ENCODE measurements around the gene ADRA1B. TPM values are rescaled to one million over a fixed set of nuclear protein-coding genes. Genes with fewer than 3 reads are reported as not detected.

The ADRA1B gene
- total RNA-seq, 1 experiment from 2014 or later = not detected

GRCh38 chr5:159891371-159891770 lies 24.9 kb upstream of the ADRA1B start:
- H3T11ph ChIP-seq (ENCODE audit: low read length) = no peak overlapping the region
- H2BK12ac ChIP-seq (ENCODE audit: insufficient read length, low read depth, low read length) = no peak overlapping the region
- no peak overlapping the region for H4K5ac ChIP-seq (ENCODE audit: insufficient read length, low read depth, low read length)
- DNase-seq = no peak
- no peaks in the 10 kb centered on the region for H3K9me3 ChIP-seq (ENCODE audit: control insufficient read depth, low read depth, low read length)
- no peaks in the 10 kb centered on the region; the same call in 1 of the 2 replicates for H3K27me3 Mint-ChIP-seq (ENCODE audit: low read depth)
- H3K23ac ChIP-seq (ENCODE audit: insufficient read length, low read depth, low read length) = no peak overlapping the region
- peak overlapping the region; percentile 67 for H3K18ac ChIP-seq (ENCODE audit: insufficient read length, low read depth, low read length)
- no CpG with 5 or more reads among the region's 5 CpGs for WGBS (ENCODE audit: extremely low coverage, insufficient read length, low lambda C conversion rate)
- H3K4me2 ChIP-seq (ENCODE audit: insufficient read depth, insufficient read length, low read length) = no peak overlapping the region
- no peak overlapping the region for H3K4ac ChIP-seq (ENCODE audit: low read depth, low read length)
- H3K4me3 Mint-ChIP-seq = no peak overlapping the region
- H3K23me2 ChIP-seq (ENCODE audit: insufficient read length, low read depth, low read length, poor library complexity, severe bottlenecking) = no peaks in the 10 kb centered on the region
- no peak overlapping the region for H3K56ac ChIP-seq (ENCODE audit: insufficient read length, low read depth, low read length)
- H3K27ac ChIP-seq (ENCODE audit: insufficient read length, low read depth, low read length) = no peak overlapping the region
- no peak overlapping the region for H4K91ac ChIP-seq (ENCODE audit: insufficient read length, low read depth, low read length)
- H2BK120ac ChIP-seq (ENCODE audit: low read depth, low read length, poor library complexity, severe bottlenecking) = no peak overlapping the region
- H2BK5ac ChIP-seq (ENCODE audit: insufficient read length, low read length) = no peak overlapping the region
- TF ChIP-seq CTCF (conservative IDR thresholded peaks at IDR 0.05) = no peak
- no peaks in the 10 kb centered on the region for H3K79me2 ChIP-seq (ENCODE audit: insufficient read depth, low read length)
- no peaks in the 10 kb centered on the region for H3K36me3 Mint-ChIP-seq (ENCODE audit: insufficient read depth in 1 of 3, low read depth in 3 of 3)
- no peaks in the 10 kb centered on the region for H4K20me1 ChIP-seq (ENCODE audit: control insufficient read depth, insufficient read depth, insufficient read length)
- H3K4me1 ChIP-seq (ENCODE audit: insufficient read depth, low read length) = 0 out of 2 replicates have a peak, but pooled peaks cover 2% of the 10 kb centered on the region
- no peaks in the 10 kb centered on the region for H3K27me3 ChIP-seq (ENCODE audit: insufficient read depth, low read length)
- H2BK20ac ChIP-seq (ENCODE audit: low read depth, low read length, poor library complexity, severe bottlenecking) = no peak overlapping the region
- H2AFZ ChIP-seq (ENCODE audit: low read length) = no peak overlapping the region
- H4K8ac ChIP-seq (replicated peaks; ENCODE audit: insufficient read length, low read depth, low read length) = no peak overlapping the region
- H3K9ac ChIP-seq (ENCODE audit: extremely low read depth, insufficient read length, low read length) = no peak overlapping the region
- H3K27ac Mint-ChIP-seq = peak overlapping the region in 1 of 3 experiments; percentile 37; a peak in 2 of 7 replicates
- peaks cover 8 to 10% of the 10 kb centered on the region in 2 experiments for H3K4me1 Mint-ChIP-seq
- H3K79me1 ChIP-seq (ENCODE audit: insufficient read depth, low read depth, low read length, poor library complexity, severe bottlenecking) = no peaks in the 10 kb centered on the region
- no peak overlapping the region for H3K14ac ChIP-seq (ENCODE audit: insufficient read depth, low read length)
- no peak overlapping the region for H2BK15ac ChIP-seq (ENCODE audit: low read depth, low read length)
- no peak overlapping the region for H2AK5ac ChIP-seq (ENCODE audit: insufficient read length, low read length)
- no peaks in the 10 kb centered on the region for H3K9me3 Mint-ChIP-seq
